NCI-H1417 (cell line): ENCODE results near the gene FERD3L.

ENCODE experiments used
- DNase-seq, 3 experiments: peaks; one replicate each; lab custom pipeline; 2025; lab: John Stamatoyannopoulos, UW

Gene FERD3L

DNA sequence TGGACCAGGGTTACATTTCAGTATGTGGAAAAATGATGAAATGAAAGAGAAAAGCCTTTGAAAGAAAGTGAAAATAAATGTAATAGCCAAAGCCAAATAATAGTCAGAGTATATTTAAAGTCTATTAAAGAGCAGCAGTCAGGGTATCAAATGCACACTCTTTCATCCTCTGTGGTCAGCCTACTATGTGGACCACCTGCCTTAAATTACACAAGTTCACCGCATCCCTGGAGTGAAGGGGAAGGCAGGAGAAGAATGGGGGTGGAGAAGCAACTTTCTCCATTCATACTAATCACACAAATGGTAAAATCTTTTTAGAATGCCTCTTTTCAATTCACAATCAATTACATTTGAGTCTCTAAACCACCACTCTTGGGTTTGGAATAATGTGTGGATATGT lies 43.7 kb downstream of the FERD3L start:
- no peak for DNase-seq

DNA sequence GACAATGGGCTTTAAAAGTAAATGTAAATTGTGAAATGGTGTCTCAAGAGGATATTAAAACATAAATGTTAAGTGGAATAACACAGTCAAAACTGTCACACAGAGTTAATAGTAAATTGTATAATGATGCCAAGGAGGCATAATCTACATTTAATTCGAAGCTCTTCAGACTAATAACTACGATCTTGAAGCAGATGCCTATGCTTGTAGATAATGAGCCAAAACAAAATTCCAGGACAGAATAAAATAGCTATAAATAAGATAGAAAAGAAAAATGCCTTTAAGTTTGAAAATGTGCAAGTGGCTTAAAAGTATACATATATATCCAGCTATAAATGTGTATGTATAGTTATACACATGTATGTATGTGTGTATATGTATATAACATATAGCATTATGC lies 45.3 kb downstream of the FERD3L start:
- DNase-seq, result no peak

DNA sequence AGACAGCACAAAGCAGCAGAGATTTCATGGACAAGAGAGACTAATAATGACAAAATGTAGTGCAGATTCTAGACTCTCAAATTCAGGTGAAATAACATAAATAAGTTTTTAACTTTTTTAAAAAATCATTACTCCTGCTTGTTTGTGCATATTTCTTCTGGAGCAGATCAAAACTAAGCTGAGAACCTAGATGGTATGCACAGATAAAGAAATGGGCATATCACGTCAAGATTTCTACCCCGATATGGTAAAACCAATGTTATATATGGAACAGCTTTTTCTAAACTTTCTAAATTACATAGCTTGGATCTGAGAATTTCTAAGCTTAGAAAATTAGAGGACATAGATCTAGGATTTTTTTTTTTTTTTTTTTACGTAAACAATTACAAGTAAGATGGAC lies 46.0 kb downstream of the FERD3L start:
- no peak for DNase-seq

DNA sequence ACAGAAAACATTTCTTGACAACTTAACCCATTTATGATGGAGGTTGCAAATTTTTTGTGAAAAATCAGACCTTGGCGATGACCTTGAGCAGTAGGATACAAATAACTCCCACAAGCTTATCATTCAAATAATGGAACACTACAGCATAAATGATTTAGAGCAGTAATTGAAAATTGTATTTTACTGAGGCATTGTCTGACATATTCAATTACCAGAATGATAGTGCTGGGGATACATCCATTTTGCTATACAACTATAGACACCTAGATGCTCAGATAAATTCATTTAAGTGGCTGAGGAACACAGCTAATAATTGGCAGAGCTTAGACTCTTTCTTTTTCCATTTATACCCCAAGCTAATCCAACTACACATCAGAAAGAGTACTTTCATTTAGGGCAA lies 46.7 kb downstream of the FERD3L start:
- no peak for DNase-seq

DNA sequence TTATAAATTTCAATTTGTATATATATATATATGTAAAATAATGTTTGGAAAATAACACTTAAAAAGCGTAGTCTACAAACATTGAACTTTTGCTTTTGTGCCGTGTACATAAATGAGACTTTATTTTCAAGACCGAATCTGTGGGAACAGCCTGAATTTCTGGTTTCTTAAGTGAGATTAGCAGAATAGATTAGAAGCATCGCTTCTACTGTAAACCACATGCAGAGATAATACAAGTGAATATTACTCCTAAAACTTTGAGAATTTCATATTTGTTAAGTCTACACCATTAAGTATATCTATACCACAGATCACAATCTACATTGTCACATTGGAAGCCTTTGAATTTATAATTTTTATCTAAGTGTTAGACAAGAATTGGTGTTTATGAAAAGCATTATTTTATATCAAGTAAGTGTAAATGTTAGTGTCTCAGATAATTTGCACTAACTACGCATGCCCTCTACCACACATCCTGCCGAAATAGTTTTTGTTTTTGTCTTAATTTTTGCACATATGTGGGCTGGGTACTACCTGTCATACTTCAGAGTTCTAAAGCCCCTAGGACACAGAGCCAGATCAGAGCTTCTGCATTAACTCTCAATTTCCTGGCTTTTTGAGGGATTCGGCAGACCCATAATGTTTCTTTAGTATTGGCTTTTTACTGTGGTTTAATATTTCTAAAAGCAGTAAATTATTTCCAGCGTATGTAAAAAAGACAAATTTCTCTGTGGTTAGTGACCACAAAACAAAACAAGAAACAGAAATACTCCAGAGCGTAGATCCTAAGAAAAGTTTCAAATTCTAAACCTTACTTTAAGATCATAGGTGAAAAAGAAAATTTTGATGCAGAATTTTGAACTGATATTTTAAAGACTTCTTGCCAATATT lies 47.8 kb downstream of the FERD3L start:
- no peak for DNase-seq

DNA sequence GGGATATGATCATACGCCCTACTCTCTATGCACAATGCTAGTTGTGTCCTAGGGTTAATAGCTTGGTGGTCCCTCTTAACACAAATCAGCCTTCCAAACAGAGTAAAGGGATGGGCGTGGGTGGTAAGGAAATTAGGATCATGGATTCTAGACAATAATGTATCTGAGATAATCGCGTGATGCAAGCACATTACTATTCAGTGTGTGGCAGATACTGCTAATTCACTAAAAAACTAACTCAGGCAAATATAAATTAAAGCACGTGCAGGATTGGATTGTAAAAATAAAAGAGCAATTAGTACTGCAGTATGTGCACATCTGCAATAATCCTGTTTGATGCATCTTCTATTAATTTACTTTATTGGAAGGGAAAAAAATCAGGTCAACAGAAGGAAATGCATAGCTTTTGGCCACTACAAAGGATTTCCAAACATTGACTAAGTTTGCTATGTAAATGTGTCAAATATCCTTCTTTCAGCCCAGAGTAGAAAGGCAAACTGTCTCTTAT lies 49.8 kb downstream of the FERD3L start:
- no peak for DNase-seq
